IPS DF 19.7 (cell line): Measurements from ENCODE around the gene UNK.
"Not testable (repeated sequence)": the region's sequence is repeated elsewhere in the genome, so short reads cannot be mapped to it uniquely, and the experiment has no call there.

Experiments
- DNase-seq: peaks from one replicate; pipeline ENCODE4 v3.0.0-alpha.2; 2013; ENCODE audit warnings: low read depth, low spot score

The UNK gene

GRCh38 chr17:75754378-75755204, 30.0 kb upstream of the UNK start:
- no peak for DNase-seq

GRCh38 chr17:75755205-75755901, 29.3 kb upstream of the UNK start:
- DNase-seq = no peak

DNA sequence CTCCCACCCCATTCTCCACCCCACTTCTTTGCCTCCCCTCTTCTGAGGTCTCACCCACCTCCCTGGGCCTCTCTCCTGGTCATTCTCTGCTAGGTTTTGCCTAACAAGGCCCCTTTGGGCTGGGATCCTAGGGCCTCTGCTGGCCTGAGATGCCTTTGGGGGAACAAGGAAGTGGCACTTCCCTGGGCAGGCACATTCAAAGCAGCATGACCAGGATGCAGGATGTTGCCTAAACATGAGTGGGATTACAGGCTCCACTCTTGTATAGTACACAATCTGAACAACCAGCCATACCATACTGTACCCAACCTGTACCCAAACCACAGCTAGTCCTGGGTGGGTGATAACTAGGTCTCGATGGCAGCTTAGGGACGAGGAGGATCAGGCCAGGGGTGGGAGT, 28.6 kb upstream of the UNK start:
- no peak for DNase-seq

DNA sequence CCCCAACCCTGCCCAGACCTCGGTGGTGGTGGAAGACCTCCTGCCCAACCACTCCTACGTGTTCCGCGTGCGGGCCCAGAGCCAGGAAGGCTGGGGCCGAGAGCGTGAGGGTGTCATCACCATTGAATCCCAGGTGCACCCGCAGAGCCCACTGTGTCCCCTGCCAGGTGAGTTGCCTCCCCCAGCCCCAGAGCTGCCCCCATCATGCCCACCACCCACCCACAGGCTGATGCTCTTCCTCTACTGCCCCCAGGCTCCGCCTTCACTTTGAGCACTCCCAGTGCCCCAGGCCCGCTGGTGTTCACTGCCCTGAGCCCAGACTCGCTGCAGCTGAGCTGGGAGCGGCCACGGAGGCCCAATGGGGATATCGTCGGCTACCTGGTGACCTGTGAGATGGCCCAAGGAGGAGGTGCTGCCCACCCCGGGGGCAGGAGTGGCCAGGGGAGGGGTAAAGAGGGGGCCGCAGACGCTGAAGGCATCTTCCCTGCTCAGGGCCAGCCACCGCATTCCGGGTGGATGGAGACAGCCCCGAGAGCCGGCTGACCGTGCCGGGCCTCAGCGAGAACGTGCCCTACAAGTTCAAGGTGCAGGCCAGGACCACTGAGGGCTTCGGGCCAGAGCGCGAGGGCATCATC, 28.0 kb upstream of the UNK start:
- no peak for DNase-seq

DNA sequence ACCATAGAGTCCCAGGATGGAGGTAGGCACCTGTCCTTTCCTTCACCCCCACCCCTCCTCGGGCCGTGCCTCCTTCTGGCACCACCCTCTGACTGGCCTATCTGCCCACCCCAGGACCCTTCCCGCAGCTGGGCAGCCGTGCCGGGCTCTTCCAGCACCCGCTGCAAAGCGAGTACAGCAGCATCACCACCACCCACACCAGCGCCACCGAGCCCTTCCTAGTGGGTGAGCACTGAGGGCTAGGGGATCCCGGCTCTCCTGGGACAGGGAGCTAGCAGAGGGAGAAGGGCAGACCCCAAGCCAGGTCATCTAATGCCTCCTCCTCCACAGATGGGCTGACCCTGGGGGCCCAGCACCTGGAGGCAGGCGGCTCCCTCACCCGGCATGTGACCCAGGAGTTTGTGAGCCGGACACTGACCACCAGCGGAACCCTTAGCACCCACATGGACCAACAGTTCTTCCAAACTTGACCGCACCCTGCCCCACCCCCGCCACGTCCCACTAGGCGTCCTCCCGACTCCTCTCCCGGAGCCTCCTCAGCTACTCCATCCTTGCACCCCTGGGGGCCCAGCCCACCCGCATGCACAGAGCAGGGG, 27.4 kb upstream of the UNK start:
- DNase-seq = no peak

GRCh38 chr17:75758131-75758905, 26.3 kb upstream of the UNK start:
- DNase-seq = no peak

DNA sequence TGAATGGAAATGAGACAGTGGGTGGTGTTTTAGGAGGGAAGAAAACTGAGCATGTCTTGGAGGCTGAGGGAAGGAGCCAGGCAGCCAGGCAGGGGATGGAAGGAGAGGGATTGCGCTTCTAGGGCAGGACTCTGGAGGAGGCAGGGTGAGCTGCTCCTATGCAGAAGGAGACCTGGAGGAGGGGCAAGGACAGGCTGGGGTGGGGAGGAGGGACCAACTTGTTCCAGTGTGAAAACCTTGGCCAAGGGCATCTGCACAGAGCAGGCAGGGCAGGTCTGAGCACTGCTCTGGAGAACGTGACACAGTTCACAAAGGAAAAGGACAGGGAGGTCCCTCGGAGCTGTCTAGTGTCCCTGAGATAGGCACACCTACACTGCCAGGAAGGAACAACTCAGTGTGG, 25.1 kb upstream of the UNK start:
- no peak for DNase-seq

DNA sequence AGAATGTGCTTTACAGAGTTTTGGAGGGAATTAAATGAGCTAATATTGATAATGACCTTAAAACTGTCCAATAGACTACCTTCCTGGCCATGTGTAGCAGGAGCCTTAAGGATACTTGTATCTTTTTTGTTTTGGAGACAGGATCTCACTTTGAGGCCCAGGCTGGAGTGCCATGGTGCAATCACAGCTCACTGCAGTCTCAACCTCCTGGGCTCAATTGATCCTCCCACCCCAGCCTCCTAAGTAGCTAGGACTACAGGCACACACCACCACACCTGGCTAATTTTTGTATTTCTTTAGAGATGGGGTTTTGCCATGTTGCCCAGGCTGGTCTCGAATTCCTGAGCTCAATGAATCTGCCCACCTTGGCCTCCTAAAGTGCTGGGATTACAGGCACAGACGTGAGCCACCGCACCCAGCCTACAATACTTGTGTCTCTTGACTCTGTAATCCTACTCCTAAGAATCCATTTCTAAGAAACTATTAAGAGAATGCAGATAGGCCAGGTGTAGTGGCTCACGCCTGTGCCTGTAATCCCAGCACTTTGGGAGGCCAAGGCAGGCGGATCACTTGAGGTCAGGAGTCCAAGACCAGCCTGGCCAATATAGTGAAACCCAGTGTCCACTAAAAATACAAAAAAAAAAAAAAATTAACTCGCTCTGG, 24.5 kb upstream of the UNK start:
- not testable (repeated sequence) for DNase-seq

DNA sequence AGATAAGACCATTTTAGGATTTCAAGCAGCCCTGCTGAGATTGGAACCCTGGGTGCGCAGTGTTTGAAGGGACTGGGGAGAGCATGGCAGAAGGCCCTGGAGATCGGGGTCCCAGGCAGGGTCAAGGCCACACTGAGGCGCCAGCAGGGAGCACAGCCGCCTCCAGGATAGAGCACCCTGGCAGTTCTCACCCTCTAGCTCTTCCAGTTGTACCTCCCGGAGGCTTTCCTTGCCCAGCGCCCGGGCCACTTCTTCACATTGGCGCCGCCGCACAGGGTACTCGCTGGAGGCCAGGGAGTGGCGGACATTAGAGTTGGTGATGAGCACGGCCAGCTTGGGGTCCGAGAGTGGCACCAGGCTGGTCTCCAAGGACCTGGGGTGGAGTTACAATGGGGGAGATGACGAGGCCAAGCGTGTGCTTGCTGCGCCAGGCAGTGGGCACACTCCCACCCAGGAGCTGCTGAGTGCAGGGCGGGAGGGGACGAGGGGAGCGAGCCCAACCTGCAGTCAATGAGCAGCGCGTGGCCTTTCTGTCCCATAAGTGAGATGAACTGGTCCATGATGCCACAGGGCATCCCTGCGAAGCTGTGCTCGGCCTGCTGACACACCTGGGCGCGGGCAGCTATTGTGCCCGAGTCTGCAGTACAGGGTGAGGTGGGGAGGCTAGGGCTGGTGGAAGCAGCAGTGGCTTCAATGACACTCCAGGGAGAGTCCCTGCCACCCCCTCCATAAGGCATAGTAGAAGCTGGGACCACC, 21.9 kb upstream of the UNK start:
- no peak for DNase-seq

GRCh38 chr17:75763269-75763607, 21.4 kb upstream of the UNK start:
- no peak for DNase-seq

DNA sequence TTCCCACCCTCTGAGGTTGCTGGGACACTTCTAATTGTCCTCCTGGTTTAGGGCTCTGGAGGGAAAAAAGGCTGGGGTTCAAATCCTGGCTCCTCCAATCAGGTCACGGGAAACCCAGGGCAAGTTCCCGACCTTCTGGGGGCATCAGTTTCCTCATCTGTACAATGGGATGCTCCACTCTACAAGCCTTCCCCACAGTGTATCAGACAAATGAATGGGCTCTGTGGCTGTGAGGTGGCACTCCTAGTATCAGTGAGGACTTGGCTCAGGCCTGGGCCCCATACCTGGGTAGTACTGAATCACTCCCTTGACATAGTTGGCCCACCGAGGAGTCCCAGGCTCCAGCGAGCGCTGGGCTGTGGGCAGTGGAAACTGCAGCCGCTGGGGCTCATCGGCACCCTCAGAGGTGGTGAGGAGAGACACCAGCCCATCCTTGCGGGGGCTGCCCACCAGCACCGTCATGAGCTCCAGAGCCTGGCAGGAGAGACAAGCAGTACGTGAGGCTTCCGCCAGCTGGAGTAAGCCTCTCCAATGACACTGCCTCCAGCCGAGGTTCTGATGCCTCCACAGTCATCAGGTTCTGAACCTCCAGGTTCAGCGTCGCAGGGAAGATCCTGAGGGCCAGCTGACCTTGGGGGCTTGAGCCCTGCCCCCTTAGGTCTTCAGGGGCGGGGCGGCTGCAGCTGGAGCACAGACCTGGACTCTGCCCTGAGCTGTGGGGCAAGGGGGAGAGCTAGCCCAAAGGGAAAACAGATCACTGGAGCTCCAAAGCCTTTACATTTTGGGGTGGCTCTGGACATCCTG, 20.8 kb upstream of the UNK start:
- no peak for DNase-seq

- no peak for DNase-seq
These were observed 20.2 kb upstream of the UNK start for GRCh38 chr17:75764417-75764710.

DNA sequence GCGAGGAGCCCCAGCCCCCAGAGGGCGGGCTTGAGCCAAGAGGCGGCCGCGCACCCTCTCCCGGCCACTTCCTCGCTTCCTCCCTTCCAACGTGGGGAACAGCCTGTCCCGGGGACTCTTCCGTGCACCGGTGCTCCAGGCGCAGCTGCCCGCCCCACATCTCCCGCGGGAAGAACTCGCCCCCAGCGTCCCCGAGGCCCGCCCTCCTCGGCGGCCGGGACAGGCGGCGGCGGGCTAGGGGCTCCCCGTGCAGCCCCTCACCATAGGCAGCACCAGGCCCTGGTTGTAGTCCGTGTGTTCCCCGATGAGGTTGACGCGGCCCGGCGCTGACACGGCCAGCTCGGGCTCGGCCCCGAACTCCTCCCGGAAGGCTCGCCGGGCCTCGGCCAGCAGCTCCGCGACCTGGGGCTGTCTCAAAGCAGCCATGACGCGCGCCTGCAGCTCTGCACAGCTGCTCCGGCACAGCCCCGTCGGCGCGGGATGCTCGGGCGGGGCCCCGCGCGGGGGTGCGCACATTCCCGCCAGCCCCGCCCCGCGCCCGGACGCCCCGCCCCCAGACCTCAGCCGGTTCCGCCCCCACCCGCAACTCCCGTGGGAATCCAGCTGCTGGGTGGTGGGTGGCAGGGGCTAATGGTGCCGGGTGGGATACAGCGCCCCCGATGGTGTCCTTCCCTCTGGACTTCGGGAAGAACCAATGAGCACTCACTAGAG, 19.7 kb upstream of the UNK start, which contains the start of gene GALK1:
GALK1 (minus strand) TSS at position 482 of the 711 bp plus-strand sequence; CDS start at position 426, 56 bp downstream.
- DNase-seq = no peak

DNA sequence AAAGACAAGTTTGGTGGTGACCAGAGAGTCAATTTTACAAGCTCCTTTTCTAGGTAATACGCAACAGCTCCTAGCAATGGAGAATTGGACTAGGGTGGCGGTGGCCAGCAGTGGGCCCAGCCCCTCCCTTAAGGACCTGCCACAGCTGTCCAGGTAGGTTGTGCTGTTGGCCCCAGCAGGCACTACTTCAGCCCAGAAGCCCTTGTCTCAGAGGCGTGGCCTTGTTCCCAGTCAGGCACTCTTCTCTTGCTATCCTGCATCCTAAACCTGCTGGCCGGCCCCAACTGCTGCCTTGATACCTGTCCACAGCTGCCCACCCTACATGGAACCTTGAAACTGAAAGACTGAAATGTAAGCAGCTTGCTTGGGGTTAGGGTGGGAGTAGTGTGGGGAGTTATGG, 18.6 kb upstream of the UNK start:
- DNase-seq = no peak

DNA sequence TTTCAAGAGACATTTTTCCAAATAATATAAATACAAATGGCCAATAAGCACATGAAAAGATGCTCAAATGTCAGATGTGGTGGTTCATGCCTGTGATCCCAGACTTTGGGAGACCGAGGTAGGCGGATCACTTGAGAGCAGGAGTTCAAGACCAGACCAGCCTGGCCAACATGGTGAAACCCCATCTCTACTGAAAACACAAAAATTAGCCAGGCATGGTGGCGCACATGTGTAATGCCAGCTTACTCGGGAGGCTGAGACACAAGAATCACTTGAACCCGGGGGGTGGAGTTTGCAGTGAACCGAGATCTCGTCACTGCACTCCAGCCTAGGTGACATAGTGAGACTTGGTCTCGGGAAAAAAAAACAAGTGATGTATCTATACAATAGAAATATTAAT, 16.7 kb upstream of the UNK start:
- DNase-seq = no peak

GRCh38 chr17:75769536-75769935, 15.1 kb upstream of the UNK start:
- no peak for DNase-seq

DNA sequence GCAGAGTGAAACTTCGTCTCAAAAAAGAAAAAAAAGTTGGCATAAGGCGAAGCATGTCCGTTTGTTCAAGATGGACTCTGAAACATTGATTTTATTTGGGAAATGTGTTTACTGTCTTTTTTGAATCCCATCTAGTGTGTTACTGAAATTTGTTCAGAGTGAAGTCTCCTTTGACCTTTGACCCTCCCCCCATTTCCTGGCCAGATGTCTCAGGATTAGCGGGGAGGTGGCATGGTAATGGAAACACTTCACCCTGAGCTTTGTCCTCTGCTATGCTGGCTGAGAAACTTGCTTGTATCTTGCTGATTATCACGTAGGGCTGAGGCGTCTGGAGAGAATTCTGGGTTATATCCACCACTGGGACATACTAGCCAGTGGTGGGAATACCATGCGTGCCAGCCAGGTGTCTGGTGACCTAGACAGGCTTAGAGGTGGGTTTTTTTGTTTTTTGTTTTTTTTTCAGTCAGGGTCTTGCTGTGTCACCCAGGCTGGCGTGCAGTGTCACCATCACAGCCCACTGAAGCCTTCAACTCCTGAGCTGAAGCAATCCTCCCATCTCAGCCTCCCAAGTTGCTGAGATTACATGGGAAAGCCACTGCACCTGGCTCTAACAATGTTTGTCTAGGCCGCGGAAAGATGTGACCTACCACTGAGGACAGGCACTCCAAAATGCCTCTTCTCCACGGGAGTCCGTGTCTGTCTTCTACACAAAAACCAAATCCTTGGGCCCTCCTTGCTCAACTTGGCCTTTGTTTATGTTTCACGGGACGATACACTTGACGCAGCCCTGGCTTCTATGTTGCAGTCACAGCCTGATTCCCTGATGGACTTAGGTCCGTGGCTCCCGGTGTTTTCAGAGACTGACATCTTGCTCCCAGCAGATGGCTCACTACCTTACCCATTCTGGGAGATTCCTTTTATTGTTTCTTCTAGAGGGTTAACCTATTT, 13.0 kb upstream of the UNK start:
- DNase-seq = no peak
